GM12865 (cell line): ENCODE measurements around the gene ZP2.

Experiments used
- DNase-seq: peaks from one replicate; pipeline ENCODE4 v3.0.0; 2010; ENCODE audit warnings: low read depth
- H3K4me3 ChIP-seq: 2 replicates; pipeline ENCODE4 v1.5.1; 2011; ENCODE audit warnings: mild to moderate bottlenecking, low read depth, low read length, control low read depth
- TF ChIP-seq, protein P1 (sequence below): IDR thresholded peaks from 2 replicates; pipeline ENCODE4 v1.5.1; 2011; ENCODE audit warnings: low read length, control low read depth, low read depth, inconsistent platforms; ENCODE audit not compliant: insufficient read depth; ENCODE audit errors: missing control alignments

Gene ZP2

DNA sequence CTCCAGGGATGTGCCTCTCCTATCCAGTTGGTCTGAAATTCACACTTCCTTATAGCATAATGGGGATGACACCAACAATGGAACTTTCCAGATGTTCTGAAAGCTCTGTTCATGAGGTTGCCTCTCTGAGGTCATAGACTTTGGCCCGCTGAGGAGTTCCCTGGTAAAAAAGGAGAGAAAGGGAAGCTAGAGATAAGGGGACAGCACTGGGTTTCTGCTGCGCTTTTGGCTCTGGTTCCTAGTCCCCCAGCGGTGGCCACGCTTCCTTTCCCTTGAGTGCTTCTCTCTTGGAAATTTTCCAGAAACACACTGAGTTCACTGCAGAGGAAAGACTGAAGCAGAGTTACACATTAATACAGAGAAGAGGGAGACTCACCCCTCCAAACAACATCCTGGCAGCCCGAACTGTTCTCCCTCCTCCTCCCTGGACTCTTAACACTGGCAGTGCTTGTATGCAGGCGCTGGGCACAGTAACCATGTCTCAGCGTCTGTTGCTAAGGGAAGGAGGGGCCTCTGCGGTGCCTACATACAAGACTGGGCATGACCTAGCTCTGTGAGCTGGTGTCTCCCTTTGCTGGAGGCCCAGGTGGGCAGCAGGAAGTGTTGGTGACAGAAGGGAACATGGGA, 60.9 kb downstream of the ZP2 start, which contains the start of gene DNAH3:
TSS of gene DNAH3 (minus strand) at position 472 of the 627 bp plus-strand sequence. CDS start 527 bp downstream, outside the sequence.
- TF ChIP-seq, protein P1, sequence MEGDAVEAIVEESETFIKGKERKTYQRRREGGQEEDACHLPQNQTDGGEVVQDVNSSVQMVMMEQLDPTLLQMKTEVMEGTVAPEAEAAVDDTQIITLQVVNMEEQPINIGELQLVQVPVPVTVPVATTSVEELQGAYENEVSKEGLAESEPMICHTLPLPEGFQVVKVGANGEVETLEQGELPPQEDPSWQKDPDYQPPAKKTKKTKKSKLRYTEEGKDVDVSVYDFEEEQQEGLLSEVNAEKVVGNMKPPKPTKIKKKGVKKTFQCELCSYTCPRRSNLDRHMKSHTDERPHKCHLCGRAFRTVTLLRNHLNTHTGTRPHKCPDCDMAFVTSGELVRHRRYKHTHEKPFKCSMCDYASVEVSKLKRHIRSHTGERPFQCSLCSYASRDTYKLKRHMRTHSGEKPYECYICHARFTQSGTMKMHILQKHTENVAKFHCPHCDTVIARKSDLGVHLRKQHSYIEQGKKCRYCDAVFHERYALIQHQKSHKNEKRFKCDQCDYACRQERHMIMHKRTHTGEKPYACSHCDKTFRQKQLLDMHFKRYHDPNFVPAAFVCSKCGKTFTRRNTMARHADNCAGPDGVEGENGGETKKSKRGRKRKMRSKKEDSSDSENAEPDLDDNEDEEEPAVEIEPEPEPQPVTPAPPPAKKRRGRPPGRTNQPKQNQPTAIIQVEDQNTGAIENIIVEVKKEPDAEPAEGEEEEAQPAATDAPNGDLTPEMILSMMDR, result no peak
- no peak for DNase-seq
- no peak within 1 kb of the TSS for H3K4me3 ChIP-seq
